K562 (cell line): ENCODE data around the gene PSMD2. TPM values are rescaled to one million over a fixed set of nuclear protein-coding genes. Genes with fewer than 3 reads are reported as not detected.

Experiments used
- ATAC-seq: fragments of 200-7000 bp; cut with Tn5 transposase; 3 replicates; pipeline ENCODE4 v1.9.1; 2020; ENCODE audit warnings: moderate library complexity
- BruUV-seq: library from RNA; stranded (reverse); fragments of 400-500 nt; replicated peaks from 2 replicates; lab custom pipeline; 2021; lab: Mats Ljungman, UMichigan
- CTCF ChIA-PET: fragments of 300-600 bp; formaldehyde crosslinking; extraction: SDS; loops from one replicate; lab custom pipeline; 2021; ENCODE audit warnings: low intra/inter-chr PET ratio; lab: Yijun Ruan, JAX
- POLR2A ChIA-PET: fragments of 300-600, 350-650 bp; sonication (Branson Sonifier 250); formaldehyde crosslinking; extraction: SDS; loops from one replicate; lab custom pipeline; 2021; ENCODE audit warnings: antibody characterized with exemption, inconsistent platforms; lab: Yijun Ruan, JAX
- DNase-seq, 4 experiments: peaks; one replicate each; pipeline versions ENCODE4 v3.0.0 to v3.0.0-alpha.2; 2011 to 2018; ENCODE audit warnings: low spot score in 3 of 4, mixed read lengths in 3 of 4; ENCODE audit errors: extremely low read depth in 1 of 4
- FAIRE-seq: peaks from 2 replicates; lab custom pipeline; 2011; peaks lifted over from hg19 to GRCh38; lab: Jason Lieb, UNC
- H2AFZ ChIP-seq: 2 replicates; pipeline ENCODE4 v1.6.0; 2011; ENCODE audit warnings: low read depth, low read length, control low read depth, inconsistent platforms
- H3K27ac ChIP-seq: fragments of 200-600 bp; 3 replicates; pipeline ENCODE4 v1.8.0; 2011; ENCODE audit warnings: low read depth, mild to moderate bottlenecking, control low read depth, inconsistent platforms, low read length, moderate library complexity, mixed read lengths; ENCODE audit errors: extremely low read depth
- H3K27me3 ChIP-seq, 2 experiments: fragments of 300-600 bp in 1 of 2; 2 replicates in 1 of 2; 3 replicates in 1 of 2; pipeline versions ENCODE4 v1.6.0 to v1.8.0; 2011; ENCODE audit warnings: inconsistent platforms in 2 of 2, low read length in 2 of 2, mild to moderate bottlenecking in 1 of 2, mixed read lengths in 1 of 2, moderate library complexity in 1 of 2; ENCODE audit not compliant: control insufficient read depth in 2 of 2, insufficient read depth in 2 of 2
- H3K36me3 ChIP-seq: fragments of 300-600 bp; 3 replicates; pipeline ENCODE4 v1.8.0; 2011; ENCODE audit warnings: mild to moderate bottlenecking, low read length, inconsistent platforms; ENCODE audit not compliant: control insufficient read depth, insufficient read depth
- H3K4me1 ChIP-seq, 2 experiments: fragments of 200-600 bp in 1 of 2; replicated peaks in 1 of 2; 2 replicates in 1 of 2; 3 replicates in 1 of 2; pipeline versions ENCODE4 v1.5.1 to v1.8.0; 2011; ENCODE audit warnings: inconsistent platforms in 2 of 2, low read length in 2 of 2, mild to moderate bottlenecking in 1 of 2, mixed read lengths in 1 of 2, moderate library complexity in 1 of 2; ENCODE audit not compliant: control insufficient read depth in 2 of 2, insufficient read depth in 2 of 2
- H3K4me2 ChIP-seq: 2 replicates; pipeline ENCODE4 v1.6.1; 2011; ENCODE audit warnings: low read length, control low read depth, inconsistent platforms, mixed read lengths; ENCODE audit not compliant: insufficient read depth
- H3K4me3 ChIP-seq: fragments of 200-600 bp; sonication (generic), shearing (Covaris generic); 2 replicates; pipeline ENCODE4 v1.5.1; 2016; ENCODE audit warnings: control low read depth, inconsistent platforms
- H3K79me2 ChIP-seq: fragments of 200-600 bp; 3 replicates; pipeline ENCODE4 v1.8.0; 2011; ENCODE audit warnings: low read length, inconsistent platforms; ENCODE audit not compliant: control insufficient read depth, insufficient read depth
- H3K9ac ChIP-seq, 2 experiments: 2 replicates each; pipeline versions ENCODE4 v1.6.0 to v1.6.1; 2011; ENCODE audit warnings: low read depth in 2 of 2, low read length in 2 of 2, control low read depth in 1 of 2, inconsistent platforms in 1 of 2, mild to moderate bottlenecking in 1 of 2, mixed read lengths in 1 of 2; ENCODE audit not compliant: insufficient read depth in 1 of 2
- H3K9me1 ChIP-seq: one replicate; pipeline ENCODE4 v1.6.0; 2011; ENCODE audit warnings: inconsistent platforms, mild to moderate bottlenecking, low read length, moderate library complexity; ENCODE audit not compliant: control insufficient read depth, insufficient read depth
- H3K9me3 ChIP-seq: replicated peaks from 2 replicates; pipeline ENCODE4 v1.5.1; 2011; ENCODE audit warnings: low read depth, low read length, inconsistent platforms; ENCODE audit not compliant: control insufficient read depth, insufficient read depth
- H4K20me1 ChIP-seq: replicated peaks from 2 replicates; pipeline ENCODE4 v1.6.1; 2011; ENCODE audit warnings: low read length, inconsistent platforms, mixed read lengths; ENCODE audit not compliant: control insufficient read depth, insufficient read depth
- PHB2 ChIP-seq: fragments of 450-650 bp; IDR thresholded peaks from 2 replicates; pipeline ENCODE4 v1.6.1; 2017; ENCODE audit warnings: low read depth
- POLR2G ChIP-seq: fragments of 200-400 bp; formaldehyde crosslinking; IDR thresholded peaks from 2 replicates; pipeline ENCODE4 v1.6.1; 2017; ENCODE audit warnings: low read depth, mild to moderate bottlenecking, antibody characterized with exemption, low read length, moderate library complexity
- RAD51 ChIP-seq: fragments of 450-650 bp; IDR thresholded peaks from 2 replicates; pipeline ENCODE4 v1.7.1; 2016; ENCODE audit warnings: low read depth, mild to moderate bottlenecking, borderline replicate concordance
- RBBP5 ChIP-seq: fragments of 200-600 bp; sonication (generic); IDR thresholded peaks from 2 replicates; pipeline ENCODE4 v1.6.1; 2012; ENCODE audit warnings: borderline replicate concordance, mild to moderate bottlenecking, low read length, control low read depth, inconsistent platforms; ENCODE audit not compliant: insufficient read depth, poor library complexity, severe bottlenecking
- RBM22 ChIP-seq: fragments of 200-400 bp; formaldehyde crosslinking; IDR thresholded peaks from 2 replicates; pipeline ENCODE4 v1.6.1; 2018; ENCODE audit warnings: low read length, low read depth; ENCODE audit not compliant: poor library complexity, severe bottlenecking
- TCF7 ChIP-seq: sonication (generic); IDR thresholded peaks from 2 replicates; pipeline ENCODE4 v1.6.1; 2016; ENCODE audit warnings: antibody characterized with exemption, borderline replicate concordance
- ZNF217 ChIP-seq: sonication (generic); formaldehyde crosslinking; IDR thresholded peaks from 2 replicates; pipeline ENCODE4 v1.8.0; 2022; ENCODE audit warnings: mild to moderate bottlenecking, missing genetic modification reagents
- ZNF592 ChIP-seq: fragments of 450-650 bp; IDR thresholded peaks from 2 replicates; pipeline ENCODE4 v1.6.1; 2017; ENCODE audit warnings: antibody characterized with exemption, mild to moderate bottlenecking
- WGBS: fragments of 100-300 bp; shearing (Covaris generic); methylation state at CpG from one replicate; pipeline ENCODE4 v1.1.6; 2016; ENCODE audit warnings: low coverage, mixed read lengths; ENCODE audit not compliant: insufficient coverage; ENCODE audit errors: missing lambda C conversion rate; 5-methylcytosine and 5-hydroxymethylcytosine counted together
- in situ Hi-C: fragments of 300-500 bp; cut with MboI; formaldehyde crosslinking; loops from 4 replicates; pipeline ENCODE4 v1.15.0; 2018; ENCODE audit warnings: inconsistent platforms, mixed read lengths
- intact Hi-C: fragments of 100-400 bp; cut with micrococcal nuclease; formaldehyde crosslinking; loops from 2 replicates; pipeline ENCODE4 v1.14.2; 2022
- polyA plus RNA-seq, 8 experiments: library from polyadenylated mRNA; depleted of rRNA in 4 of 8; stranded (reverse) in 5 of 8; unstranded in 3 of 8; fragments of >200 nt; fragmentation: Nextera tagmentation in 2 of 8; fragmentation: Illumina TruSeq in 1 of 8; extraction: Ambion mirVana in 2 of 8; extraction: Trizol in 1 of 8; gene quantifications; 2 replicates each; pipeline versions ENCODE4 v1.2.1 to v1.2.3, GENCODE V29; 2011 to 2014; ENCODE audit warnings: inconsistent platforms in 1 of 8, missing spikeins in 1 of 8
- total RNA-seq, 7 experiments: library from RNA; depleted of rRNA in 6 of 7; stranded (reverse); fragments of >200 nt in 6 of 7; fragmentation: Illumina TruSeq in 2 of 7; extraction: Trizol in 2 of 7; gene quantifications; 2 replicates each; pipeline versions ENCODE4 v1.2.1 to v1.2.3, GENCODE V29; 2011 to 2021; ENCODE audit warnings: low replicate concordance in 1 of 7

The PSMD2 gene
- total and polyA plus RNA-seq, 9 of the 15 experiments (the other 6 are each of a cell fraction or from before 2014, with no cell fraction given) = 152 to 484 (median 295) TPM

- TF ChIP-seq RAD51 (peak; percentile 54; the same call in 1 of the 2 replicates), ZNF217 (CRISPR knock-in tag) (no peak), RBM22 (no peak), TCF7 (no peak)
- TF ChIP-seq, all 486 proteins: peak for 41
Measured at GRCh38 chr3:184345317-184346144, 46.5 kb downstream of the PSMD2 start (continued).

GRCh38 chr3:184346480-184347190 is 47.6 kb downstream of the PSMD2 start:
- TF ChIP-seq RBBP5 = peak; percentile 18
- TF ChIP-seq ZNF592 = peak; percentile 16; the same call in 1 of the 2 replicates
- TF ChIP-seq PHB2 = no peak
- TF ChIP-seq POLR2G = peak; percentile 56
- TF ChIP-seq, all 486 proteins: peak for 3
- FAIRE-seq = no peak
- WGBS = 79% methylated on average over 19 of the region's 20 CpGs
- Histone ChIP-seq H3K27me3 (no peaks in the 10 kb centered on the region), H3K9me3 (no peaks in the 10 kb centered on the region), H4K20me1 (no peaks in the 10 kb centered on the region), H3K4me2 (peak overlapping the region; percentile 79), H2AFZ (no peak overlapping the region), H3K36me3 (peaks cover 53% of the 10 kb centered on the region; the same call in 2 of the 3 replicates), H3K9me1 (peaks cover 6% of the 10 kb centered on the region), H3K4me3 (no peak overlapping the region), H3K9ac (peak overlapping the region; percentile 60 to 75), H3K27ac (peak overlapping the region; percentile 88), H3K79me2 (peaks cover 8% of the 10 kb centered on the region; the same call in 2 of the 3 replicates), H3K4me1 (peaks cover 56 to 64% of the 10 kb centered on the region in 2 experiments)
- BruUV-seq = no TSS peak
- peak; percentile 3; the same call in 1 of the 3 replicates for ATAC-seq
- ChIA-PET POLR2A (interaction anchor here (0.7 kb wide), 1 partner anchor 10 kb away, joined by 3 read pairs; no protein-coding TSS in a partner anchor), CTCF (no interaction called here)
- intact Hi-C loops = no loop called here
- peak in 1 of 4 experiments; percentile 32 for DNase-seq
- in situ Hi-C loops = no loop called here
